Endometrial microvascular endothelial cells (primary cell): ENCODE data around the gene FHAD1. TPM values are rescaled to one million over a fixed set of nuclear protein-coding genes. Genes with fewer than 3 reads are reported as not detected.

ENCODE experiments used
- in situ Hi-C: cut with HindIII; loops from 2 replicates; pipeline ENCODE4 v1.10.0; 2017; ENCODE audit warnings: low sequenced_read_pairs, low pct_unique_long_range_greater_than_20kb; ENCODE audit errors: inconsistent ontology term
- total RNA-seq: library from RNA; depleted of rRNA; stranded (reverse); fragments of >200 nt; gene quantifications from one replicate; pipeline ENCODE4 v1.2.3, GENCODE V29; 2015; ENCODE audit errors: inconsistent ontology term

Gene FHAD1
- total RNA-seq, 1 donor from 2014 or later: 1.2 TPM

GRCh38 chr1:15271196-15271595, 24.2 kb downstream of the FHAD1 start:
- in situ Hi-C loops: no loop called here

- in situ Hi-C loops: no loop called here
Measured at GRCh38 chr1:15272009-15272781, 25.2 kb downstream of the FHAD1 start.

- in situ Hi-C loops: no loop called here
Measured at GRCh38 chr1:15272782-15273127, 25.7 kb downstream of the FHAD1 start.

DNA sequence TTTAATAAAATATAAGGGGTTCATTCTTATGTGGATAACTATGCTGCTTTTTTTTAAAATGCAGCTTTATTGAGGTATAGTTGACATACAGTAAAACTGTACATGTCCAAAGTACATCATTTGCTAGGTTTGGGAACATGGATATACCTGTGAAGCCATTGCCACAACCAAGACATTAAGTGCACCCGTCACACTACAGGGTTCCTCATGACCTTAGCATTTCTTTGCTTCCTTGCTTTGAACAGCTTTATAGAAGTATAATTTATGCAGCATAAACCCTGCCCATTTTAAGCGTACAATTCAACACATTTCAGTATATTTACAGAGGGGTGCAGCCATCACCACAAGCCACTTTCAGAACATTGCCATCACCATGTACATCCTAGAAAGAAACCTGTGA, 26.3 kb downstream of the FHAD1 start:
- in situ Hi-C loops: no loop called here

DNA sequence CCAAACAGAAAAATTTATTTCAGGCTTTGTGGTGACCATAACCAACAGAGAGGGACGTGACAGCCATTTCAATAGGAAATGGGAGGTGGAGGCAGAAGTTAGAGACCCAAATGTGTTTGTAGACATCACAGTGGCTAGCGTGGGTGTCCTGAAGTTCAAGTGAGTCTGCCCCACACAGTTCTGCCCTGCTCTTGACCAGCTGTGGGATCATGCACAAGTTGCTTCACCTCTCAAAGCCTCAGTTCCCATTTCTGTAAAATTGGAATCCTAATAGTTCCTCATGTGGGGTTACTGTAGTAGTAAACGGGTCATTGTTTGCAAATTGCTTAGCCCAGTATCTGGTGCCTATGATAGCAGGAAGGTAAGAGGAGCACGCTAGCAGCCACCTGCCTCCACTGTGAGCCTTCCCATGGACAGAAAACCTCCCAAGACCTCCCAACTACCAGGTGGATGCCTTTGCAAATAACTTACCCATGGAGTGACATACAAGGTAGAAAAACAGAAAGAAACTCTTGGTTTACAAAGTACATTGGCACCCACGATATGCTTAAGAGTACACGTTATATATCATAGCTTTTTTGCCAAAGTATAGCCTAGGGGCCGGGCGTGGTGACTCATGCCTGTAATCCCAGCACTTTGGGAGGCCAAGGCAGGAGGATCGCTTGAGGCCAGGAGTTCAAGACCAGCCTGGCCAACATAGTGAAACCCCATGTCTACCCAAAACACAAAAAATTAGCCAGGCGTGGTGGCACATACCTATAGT, 29.1 kb downstream of the FHAD1 start:
- in situ Hi-C loops: no loop called here

GRCh38 chr1:15276691-15277446, 29.8 kb downstream of the FHAD1 start:
- in situ Hi-C loops: no loop called here

DNA sequence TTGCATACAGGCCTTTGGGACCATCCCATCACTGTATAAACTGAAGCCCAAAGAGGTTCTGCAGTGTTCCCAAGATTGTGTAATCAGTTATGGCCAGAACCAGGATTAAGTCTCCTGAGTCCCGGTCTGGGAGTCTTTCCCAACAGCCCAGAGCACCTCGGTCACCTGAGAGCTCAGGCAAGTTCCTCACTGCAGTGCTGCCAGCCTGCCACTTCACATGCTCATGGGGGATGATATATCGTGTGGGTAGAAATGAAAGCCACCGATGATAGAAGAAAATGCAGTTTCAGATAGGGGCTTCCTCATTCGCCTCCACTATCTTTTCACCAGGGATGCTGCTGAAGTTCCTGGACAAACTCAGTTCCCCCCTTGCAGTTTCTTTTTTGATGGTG, 30.4 kb downstream of the FHAD1 start:
- in situ Hi-C loops: no loop called here

DNA sequence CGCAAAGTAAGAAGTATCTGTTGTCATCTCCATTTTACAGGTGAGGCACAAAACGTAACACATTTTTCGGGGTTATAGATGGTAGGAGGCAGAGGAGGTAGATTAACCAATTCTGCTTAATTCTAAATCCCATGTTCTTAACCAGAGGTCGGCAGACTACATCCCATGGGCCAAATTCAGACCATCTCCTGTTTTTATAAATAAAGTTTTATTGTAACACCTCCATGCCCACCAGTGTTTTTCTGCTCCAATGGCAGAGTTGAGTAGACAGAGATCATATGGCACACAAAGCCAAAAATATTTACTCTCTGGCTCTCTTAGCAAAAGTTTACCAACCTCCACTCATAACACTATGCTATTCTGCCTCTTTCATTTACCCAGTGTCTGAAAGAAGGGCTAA, 30.9 kb downstream of the FHAD1 start:
- in situ Hi-C loops: no loop called here

- in situ Hi-C loops: no loop called here
Measured at GRCh38 chr1:15279576-15280230, 32.7 kb downstream of the FHAD1 start.

DNA sequence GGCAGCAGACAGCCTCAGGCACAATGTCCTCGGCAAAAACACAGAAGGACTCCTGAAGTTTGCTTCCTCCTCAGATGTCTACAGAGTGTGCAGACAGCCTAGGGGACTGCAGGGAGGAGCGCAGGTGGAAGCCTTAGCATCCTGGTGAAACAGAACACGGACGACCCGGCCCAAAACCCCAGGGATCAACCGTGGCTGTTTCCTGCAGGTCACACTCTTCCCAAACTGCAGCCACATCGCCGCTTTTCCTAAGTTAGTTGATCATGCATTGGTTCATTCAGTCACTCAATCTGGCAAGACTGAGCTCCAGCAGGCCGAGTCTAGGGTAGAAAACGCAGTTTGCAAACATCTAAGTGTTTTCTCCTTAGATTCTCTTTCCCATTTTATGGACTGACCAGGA, 33.4 kb downstream of the FHAD1 start:
- in situ Hi-C loops: no loop called here

DNA sequence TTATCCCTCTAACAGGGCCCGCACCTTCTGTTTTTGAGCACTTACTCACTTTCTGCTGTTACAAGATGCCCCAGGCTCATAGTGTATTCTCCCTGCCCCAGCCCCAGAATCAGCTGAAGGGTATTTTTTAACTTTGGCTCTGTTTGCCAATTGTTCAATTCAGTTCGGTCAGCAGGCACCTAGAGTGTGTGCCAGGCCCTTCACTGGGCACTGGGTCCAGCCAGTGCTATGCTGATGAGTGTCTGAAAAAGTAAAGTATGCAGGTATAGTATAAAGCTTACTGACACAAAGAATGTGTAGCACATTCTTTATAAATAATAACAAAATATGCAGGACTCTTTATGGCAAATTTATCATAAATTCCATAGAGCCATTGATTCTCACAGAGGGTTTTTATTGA, 35.0 kb downstream of the FHAD1 start:
- in situ Hi-C loops: no loop called here

DNA sequence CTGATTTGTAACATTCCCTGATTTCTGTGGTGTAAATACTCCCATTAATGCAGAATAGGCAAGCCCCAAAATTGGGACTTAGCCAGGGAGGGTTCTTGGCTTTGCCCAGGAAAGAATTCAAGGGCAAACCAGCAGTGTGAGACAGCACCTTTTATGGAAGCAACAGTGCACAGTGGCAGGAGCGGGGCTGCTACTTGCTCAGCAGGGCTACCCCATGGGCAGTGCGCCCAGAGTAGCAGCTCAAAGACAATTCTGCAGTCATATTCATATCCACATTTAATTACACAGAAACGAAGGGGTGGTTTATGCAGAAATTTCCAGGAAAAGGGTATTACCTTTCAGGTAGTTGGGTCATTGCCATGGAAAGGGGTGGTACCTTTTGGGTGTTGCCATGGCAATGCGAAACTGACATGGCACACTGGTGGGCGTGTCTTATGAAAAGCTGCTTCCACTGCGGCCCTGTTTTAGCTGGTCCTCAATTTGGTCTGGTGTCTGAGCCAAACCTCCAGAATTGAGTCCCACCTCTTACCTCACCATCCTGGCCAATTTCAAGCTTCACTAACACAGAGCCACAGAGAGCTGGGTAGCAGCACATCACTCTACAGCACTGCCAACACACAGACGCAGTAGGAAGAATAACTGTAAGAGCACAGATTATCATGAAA, 35.9 kb downstream of the FHAD1 start:
- in situ Hi-C loops: no loop called here

DNA sequence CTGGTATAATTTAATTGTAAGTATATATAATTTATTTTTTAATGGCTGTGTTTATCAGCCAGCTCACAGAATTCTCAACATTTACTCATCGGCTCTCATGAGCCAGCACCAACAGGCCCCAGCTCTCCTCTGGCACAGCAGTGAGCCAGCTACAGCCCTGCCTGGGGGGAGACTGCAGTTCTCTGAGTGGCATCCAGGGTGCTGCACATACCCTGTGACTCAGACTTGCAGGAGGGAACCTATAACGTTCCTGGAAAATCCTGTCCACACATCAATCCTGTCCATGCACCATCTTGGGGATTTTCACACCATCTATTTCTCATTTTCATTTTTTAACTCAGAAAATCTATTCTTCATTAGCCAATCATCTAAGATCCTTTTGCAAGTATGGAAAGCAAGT, 36.5 kb downstream of the FHAD1 start:
- in situ Hi-C loops: no loop called here

DNA sequence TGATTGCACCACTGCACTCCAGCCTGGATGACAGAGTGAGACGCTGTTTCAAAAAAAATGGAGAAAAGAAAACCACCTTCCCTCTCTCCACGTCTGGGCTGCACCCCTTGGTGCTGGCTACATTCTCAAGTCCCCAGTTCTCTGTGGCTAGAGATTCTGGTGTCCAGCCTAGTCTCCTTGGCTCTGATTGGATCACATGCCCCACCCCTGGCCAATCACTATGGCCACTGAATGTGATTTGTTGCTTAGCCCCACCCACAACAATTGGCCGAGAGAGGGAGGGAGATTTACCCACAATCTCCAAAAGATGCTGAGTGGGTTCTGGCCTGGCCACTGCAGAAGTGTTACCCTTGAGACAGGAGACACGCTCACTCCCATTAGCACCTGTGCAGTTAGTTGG, 39.4 kb downstream of the FHAD1 start:
- in situ Hi-C loops: no loop called here

- in situ Hi-C loops: no loop called here
Measured at GRCh38 chr1:15287035-15287979, 40.3 kb downstream of the FHAD1 start.

- in situ Hi-C loops: no loop called here
Measured at GRCh38 chr1:15288173-15288926, 41.3 kb downstream of the FHAD1 start.

DNA sequence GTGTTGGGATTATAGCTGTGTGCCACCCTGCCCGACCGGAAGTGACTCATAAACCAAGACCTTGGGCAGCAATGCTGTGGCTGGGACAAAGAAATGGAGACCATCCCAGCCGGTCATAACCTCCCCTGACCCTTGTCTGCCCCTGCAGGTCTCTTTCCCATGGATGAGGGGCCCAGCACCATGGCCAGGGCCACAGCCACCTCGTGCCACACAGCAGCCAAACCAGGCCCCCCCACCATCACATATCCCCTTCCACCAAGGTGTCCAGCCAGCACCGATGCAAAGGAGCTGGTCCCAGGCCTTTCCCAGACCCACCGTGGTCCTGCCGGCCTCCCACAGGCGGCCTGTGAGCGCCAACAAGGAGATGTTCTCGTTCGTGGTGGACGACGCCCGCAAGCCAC, 42.2 kb downstream of the FHAD1 start:
- in situ Hi-C loops: no loop called here
